ENCODE measurements around the gene SETD1B.
"Not testable (repeated sequence)": the region's sequence is repeated elsewhere in the genome, so short reads cannot be mapped to it uniquely, and the experiment has no call there.

The SETD1B gene

GRCh38 chr12:121830134-121830533 is 26.3 kb downstream of the SETD1B start:
- no peak for DNase-seq
- peaks cover 69% of the 10 kb centered on the region for H3K36me3 Mint-ChIP-seq (ENCODE audit: low read depth)
- no peaks in the 10 kb centered on the region for H3K27me3 Mint-ChIP-seq
- no peak overlapping the region for H3K4me3 Mint-ChIP-seq
- no peak overlapping the region for H3K27ac Mint-ChIP-seq
- no peaks in the 10 kb centered on the region for H3K9me3 Mint-ChIP-seq
- peaks cover 17% of the 10 kb centered on the region for H3K4me1 Mint-ChIP-seq (ENCODE audit: low read depth)

GRCh38 chr12:121830588-121831265 is 26.9 kb downstream of the SETD1B start:
- no peak overlapping the region for H3K27ac Mint-ChIP-seq
- DNase-seq = no peak
- no peaks in the 10 kb centered on the region for H3K9me3 Mint-ChIP-seq
- H3K27me3 Mint-ChIP-seq = no peaks in the 10 kb centered on the region
- H3K4me3 Mint-ChIP-seq = no peak overlapping the region
- H3K36me3 Mint-ChIP-seq (ENCODE audit: low read depth) = peaks cover 65% of the 10 kb centered on the region
- peaks cover 17% of the 10 kb centered on the region for H3K4me1 Mint-ChIP-seq (ENCODE audit: low read depth)

- Mint-ChIP-seq H3K36me3 (ENCODE audit: low read depth) (peaks cover 57% of the 10 kb centered on the region), H3K27ac (peak overlapping the region; percentile 78), H3K9me3 (no peaks in the 10 kb centered on the region), H3K4me1 (ENCODE audit: low read depth) (peaks cover 17% of the 10 kb centered on the region), H3K4me3 (no peak overlapping the region), H3K27me3 (no peaks in the 10 kb centered on the region)
- DNase-seq = no peak
Measured at GRCh38 chr12:121831571-121832245, 27.9 kb downstream of the SETD1B start.

GRCh38 chr12:121837680-121838079 is 33.9 kb downstream of the SETD1B start:
- Mint-ChIP-seq H3K4me1 (ENCODE audit: low read depth) (peaks cover 25% of the 10 kb centered on the region), H3K27ac (no peak overlapping the region)

GRCh38 chr12:121838126-121838525 is 34.3 kb downstream of the SETD1B start:
- Mint-ChIP-seq H3K27me3 (no peaks in the 10 kb centered on the region), H3K4me3 (no peak overlapping the region), H3K27ac (no peak overlapping the region), H3K9me3 (no peaks in the 10 kb centered on the region), H3K4me1 (ENCODE audit: low read depth) (peaks cover 21% of the 10 kb centered on the region), H3K36me3 (ENCODE audit: low read depth) (peaks cover 3% of the 10 kb centered on the region)
- DNase-seq = no peak

More at GRCh38 chr12:121837680-121838079, 33.9 kb downstream of the SETD1B start:
- H3K9me3 Mint-ChIP-seq = no peaks in the 10 kb centered on the region
- H3K4me3 Mint-ChIP-seq = no peak overlapping the region
- H3K27me3 Mint-ChIP-seq = no peaks in the 10 kb centered on the region
- H3K36me3 Mint-ChIP-seq (ENCODE audit: low read depth) = peaks cover 4% of the 10 kb centered on the region
- no peak for DNase-seq

- DNase-seq = peak; percentile 100
- no peaks in the 10 kb centered on the region for H3K9me3 Mint-ChIP-seq
- H3K27me3 Mint-ChIP-seq = no peaks in the 10 kb centered on the region
- H3K36me3 Mint-ChIP-seq (ENCODE audit: low read depth) = peaks cover 3% of the 10 kb centered on the region
- H3K4me3 Mint-ChIP-seq = peak overlapping the region; percentile 97
- peaks cover 18% of the 10 kb centered on the region for H3K4me1 Mint-ChIP-seq (ENCODE audit: low read depth)
- peak overlapping the region; percentile 96 for H3K27ac Mint-ChIP-seq
Measured at GRCh38 chr12:121839106-121839992, 35.5 kb downstream of the SETD1B start.

GRCh38 chr12:121839993-121840761 is 36.4 kb downstream of the SETD1B start:
- H3K9me3 Mint-ChIP-seq = no peaks in the 10 kb centered on the region
- H3K27ac Mint-ChIP-seq = peak overlapping the region; percentile 96
- H3K4me3 Mint-ChIP-seq = peak overlapping the region; percentile 97
- no peak for DNase-seq
- peaks cover 18% of the 10 kb centered on the region for H3K4me1 Mint-ChIP-seq (ENCODE audit: low read depth)
- H3K27me3 Mint-ChIP-seq = no peaks in the 10 kb centered on the region
- H3K36me3 Mint-ChIP-seq (ENCODE audit: low read depth) = peaks cover 3% of the 10 kb centered on the region

GRCh38 chr12:121843236-121843982 is 39.6 kb downstream of the SETD1B start:
- Mint-ChIP-seq H3K27ac (peak overlapping the region; percentile 8), H3K36me3 (ENCODE audit: low read depth) (peaks cover 3% of the 10 kb centered on the region), H3K27me3 (no peaks in the 10 kb centered on the region)

GRCh38 chr12:121845701-121846100 is 41.9 kb downstream of the SETD1B start:
- Mint-ChIP-seq H3K27me3 (no peaks in the 10 kb centered on the region), H3K4me3 (no peak overlapping the region), H3K36me3 (ENCODE audit: low read depth) (no peaks in the 10 kb centered on the region), H3K27ac (no peak overlapping the region), H3K9me3 (no peaks in the 10 kb centered on the region), H3K4me1 (ENCODE audit: low read depth) (no peaks in the 10 kb centered on the region)
- no peak for DNase-seq

More at GRCh38 chr12:121843236-121843982, 39.6 kb downstream of the SETD1B start:
- peaks cover 18% of the 10 kb centered on the region for H3K4me1 Mint-ChIP-seq (ENCODE audit: low read depth)
- no peak overlapping the region for H3K4me3 Mint-ChIP-seq
- DNase-seq = no peak
- H3K9me3 Mint-ChIP-seq = no peaks in the 10 kb centered on the region

- H3K27ac Mint-ChIP-seq = no peak overlapping the region
- H3K4me1 Mint-ChIP-seq (ENCODE audit: low read depth) = no peaks in the 10 kb centered on the region
- H3K27me3 Mint-ChIP-seq = no peaks in the 10 kb centered on the region
- H3K36me3 Mint-ChIP-seq (ENCODE audit: low read depth) = no peaks in the 10 kb centered on the region
- no peaks in the 10 kb centered on the region for H3K9me3 Mint-ChIP-seq
- no peak overlapping the region for H3K4me3 Mint-ChIP-seq
- DNase-seq = no peak
Measured at GRCh38 chr12:121849211-121849610, 45.4 kb downstream of the SETD1B start.

- no peak overlapping the region for H3K4me3 Mint-ChIP-seq
- no peak for DNase-seq
- H3K27me3 Mint-ChIP-seq = no peaks in the 10 kb centered on the region
- no peaks in the 10 kb centered on the region for H3K36me3 Mint-ChIP-seq (ENCODE audit: low read depth)
- H3K4me1 Mint-ChIP-seq (ENCODE audit: low read depth) = no peaks in the 10 kb centered on the region
- no peaks in the 10 kb centered on the region for H3K9me3 Mint-ChIP-seq
- H3K27ac Mint-ChIP-seq = no peak overlapping the region
Measured at GRCh38 chr12:121849665-121850064, 45.9 kb downstream of the SETD1B start.

- not testable (repeated sequence) for H3K9me3 Mint-ChIP-seq; H3K4me1 Mint-ChIP-seq (ENCODE audit: low read depth); H3K36me3 Mint-ChIP-seq (ENCODE audit: low read depth)
Measured at GRCh38 chr12:121852392-121852791, 48.6 kb downstream of the SETD1B start.

GRCh38 chr12:121857322-121858246 is 53.8 kb downstream of the SETD1B start:
- H3K27ac Mint-ChIP-seq = no peak overlapping the region
- no peaks in the 10 kb centered on the region for H3K27me3 Mint-ChIP-seq
- no peaks in the 10 kb centered on the region for H3K9me3 Mint-ChIP-seq
- no peaks in the 10 kb centered on the region for H3K36me3 Mint-ChIP-seq (ENCODE audit: low read depth)
- H3K4me3 Mint-ChIP-seq = no peak overlapping the region
- DNase-seq = no peak
- H3K4me1 Mint-ChIP-seq (ENCODE audit: low read depth) = no peaks in the 10 kb centered on the region

More at GRCh38 chr12:121852392-121852791, 48.6 kb downstream of the SETD1B start:
- not testable (repeated sequence) for H3K27ac Mint-ChIP-seq, DNase-seq, H3K27me3 Mint-ChIP-seq, H3K4me3 Mint-ChIP-seq
